ENCODE results near the gene PPP1CA.
A peak's percentile ranks its signal among the peaks of the same experiment; 100 is the strongest.

The PPP1CA gene

GRCh38 chr11:67364783-67365722 lies 36.6 kb downstream of the PPP1CA start:
- DNase-seq: no peak
- TF ChIP-seq POLR2A (IDR thresholded peaks at IDR 0.05; ENCODE audit: low read length) (no peak), GATA1 (IDR thresholded peaks at IDR 0.05; ENCODE audit: low read depth, low read length) (no peak)

DNA sequence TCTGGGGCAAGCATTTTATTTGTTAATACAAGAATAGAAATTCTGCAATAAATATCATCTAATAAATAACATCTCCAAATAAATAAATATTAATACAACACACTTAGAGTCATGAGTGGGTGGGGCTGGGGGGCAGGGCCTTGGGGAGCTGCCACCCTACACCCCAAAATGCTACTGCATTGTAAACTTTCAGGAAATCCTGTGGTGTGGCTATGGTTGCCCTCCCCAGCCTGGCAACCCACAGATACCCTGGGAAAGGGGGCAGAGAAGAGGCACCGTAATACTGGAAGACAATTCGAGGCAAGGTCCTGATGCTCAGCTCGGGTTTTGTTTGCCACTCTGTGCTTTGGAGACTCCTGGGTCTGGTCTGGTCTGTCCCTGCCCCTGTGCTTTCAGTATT lies 37.5 kb downstream of the PPP1CA start:
- no peak for DNase-seq
- TF ChIP-seq POLR2A (IDR thresholded peaks at IDR 0.05; ENCODE audit: low read length) (no peak), GATA1 (IDR thresholded peaks at IDR 0.05; ENCODE audit: low read depth, low read length) (no peak)

DNA sequence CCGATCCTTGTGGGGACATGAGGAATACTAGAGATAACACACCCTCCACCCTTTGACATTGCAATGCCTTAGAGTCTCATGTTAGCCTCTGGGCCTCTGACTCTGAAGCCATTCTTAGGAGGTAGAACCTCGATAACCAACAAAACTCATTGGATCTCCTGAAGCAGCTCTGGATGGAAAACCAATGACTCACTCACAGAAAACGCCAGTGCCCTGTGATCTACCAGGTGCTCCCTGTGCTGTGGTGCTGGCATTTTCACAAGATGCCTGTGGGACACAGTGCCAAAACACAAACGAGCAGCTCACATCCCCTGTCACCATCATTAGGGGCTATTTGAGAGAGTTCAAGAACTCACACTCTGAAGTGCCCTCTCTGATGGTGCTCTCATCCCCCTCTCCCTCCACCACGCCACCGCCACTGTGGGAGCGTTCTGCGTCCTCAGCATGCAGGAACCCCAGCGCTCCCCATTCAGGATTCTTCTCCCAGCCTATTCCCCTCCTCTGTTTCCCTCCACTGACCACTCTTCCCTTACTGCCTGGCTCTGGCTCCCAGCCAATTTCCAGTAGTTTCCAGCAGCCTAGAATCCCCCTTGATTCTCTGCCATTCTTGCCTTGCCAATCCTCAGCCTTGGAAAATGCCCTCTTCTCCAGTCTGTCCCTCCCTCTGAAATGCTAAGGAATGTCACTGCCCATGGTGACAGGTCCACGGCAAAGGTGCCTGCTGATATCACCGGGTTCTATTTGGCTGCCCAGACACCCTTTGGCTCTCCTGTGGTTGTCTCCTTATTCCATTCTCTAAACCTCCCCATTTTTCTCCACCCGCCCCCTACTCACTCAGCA lies 43.6 kb downstream of the PPP1CA start:
- DNase-seq: no peak

GRCh38 chr11:67356864-67357561 lies 44.6 kb downstream of the PPP1CA start:
- TF ChIP-seq GATA1 (IDR thresholded peaks at IDR 0.05; ENCODE audit: low read depth, low read length) (no peak), POLR2A (IDR thresholded peaks at IDR 0.05; ENCODE audit: low read length) (no peak)
- DNase-seq: peak; percentile 75 to 85

More for the DNA sequence above, 43.6 kb downstream of the PPP1CA start:
- TF ChIP-seq GATA1 (IDR thresholded peaks at IDR 0.05; ENCODE audit: low read depth, low read length) (no peak), POLR2A (IDR thresholded peaks at IDR 0.05; ENCODE audit: low read length) (no peak)

GRCh38 chr11:67356387-67356863 lies 45.2 kb downstream of the PPP1CA start:
- TF ChIP-seq GATA1 (IDR thresholded peaks at IDR 0.05; ENCODE audit: low read depth, low read length): no peak
- no peak for DNase-seq

GRCh38 chr11:67355794-67356386 lies 45.8 kb downstream of the PPP1CA start:
- TF ChIP-seq POLR2A (IDR thresholded peaks at IDR 0.05; ENCODE audit: low read length): no peak
- no peak for TF ChIP-seq GATA1 (IDR thresholded peaks at IDR 0.05; ENCODE audit: low read depth, low read length)
- DNase-seq: no peak

- TF ChIP-seq POLR2A (IDR thresholded peaks at IDR 0.05; ENCODE audit: low read length) (no peak), GATA1 (IDR thresholded peaks at IDR 0.05; ENCODE audit: low read depth, low read length) (no peak)
- DNase-seq: no peak
Measured at GRCh38 chr11:67355023-67355793, 46.5 kb downstream of the PPP1CA start.

- peak; percentile 41 to 60 for DNase-seq
- TF ChIP-seq POLR2A (IDR thresholded peaks at IDR 0.05; ENCODE audit: low read length) (no peak), GATA1 (IDR thresholded peaks at IDR 0.05; ENCODE audit: low read depth, low read length) (no peak)
Measured at GRCh38 chr11:67354075-67355022, 47.3 kb downstream of the PPP1CA start.

DNA sequence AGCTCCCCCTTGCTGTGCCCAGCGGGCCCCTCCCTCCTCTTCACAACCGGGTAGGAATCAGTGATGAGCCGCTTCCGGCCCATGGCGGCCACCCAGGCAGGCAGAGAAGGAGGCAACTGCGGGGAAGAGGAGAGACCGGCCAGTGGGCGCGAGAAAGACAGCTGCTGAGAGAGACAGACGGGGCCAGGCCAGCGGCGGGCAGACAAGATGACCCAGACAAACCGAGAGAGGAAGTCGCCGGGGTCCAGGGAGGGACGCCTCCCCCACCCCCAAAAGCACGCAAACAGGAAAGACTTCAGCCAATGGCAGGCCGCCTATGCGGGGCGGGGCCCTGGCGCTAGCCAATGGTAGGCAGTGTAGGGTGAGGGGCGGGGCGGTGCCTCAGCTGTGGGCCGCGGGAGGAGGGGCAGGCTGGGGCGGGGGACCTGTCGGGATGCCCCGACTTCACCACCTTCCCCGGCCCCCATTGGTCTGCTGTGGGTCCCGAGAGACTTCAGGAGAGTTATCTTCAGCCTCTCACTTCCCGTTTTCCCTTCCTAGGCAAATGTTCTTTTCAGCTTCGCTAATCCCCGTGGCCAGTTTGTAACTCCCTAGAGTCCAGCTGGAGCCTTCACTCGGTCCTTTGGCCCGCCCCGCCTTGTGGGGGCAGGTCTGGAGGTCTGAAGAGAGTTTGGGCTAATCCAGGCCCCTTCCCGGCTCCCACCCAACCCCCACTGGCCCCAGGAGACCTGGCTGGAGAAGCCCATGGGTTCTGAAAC lies 48.2 kb downstream of the PPP1CA start, which contains the start of gene POLD4:
POLD4 (minus strand) TSS at position 230 of the 758 bp plus-strand sequence; CDS start at position 83, 147 bp downstream.
- TF ChIP-seq POLR2A (IDR thresholded peaks at IDR 0.05; ENCODE audit: low read length) (peak; percentile 87), GATA1 (IDR thresholded peaks at IDR 0.05; ENCODE audit: low read depth, low read length) (no peak)
- peak; percentile 93 to 96 for DNase-seq

DNA sequence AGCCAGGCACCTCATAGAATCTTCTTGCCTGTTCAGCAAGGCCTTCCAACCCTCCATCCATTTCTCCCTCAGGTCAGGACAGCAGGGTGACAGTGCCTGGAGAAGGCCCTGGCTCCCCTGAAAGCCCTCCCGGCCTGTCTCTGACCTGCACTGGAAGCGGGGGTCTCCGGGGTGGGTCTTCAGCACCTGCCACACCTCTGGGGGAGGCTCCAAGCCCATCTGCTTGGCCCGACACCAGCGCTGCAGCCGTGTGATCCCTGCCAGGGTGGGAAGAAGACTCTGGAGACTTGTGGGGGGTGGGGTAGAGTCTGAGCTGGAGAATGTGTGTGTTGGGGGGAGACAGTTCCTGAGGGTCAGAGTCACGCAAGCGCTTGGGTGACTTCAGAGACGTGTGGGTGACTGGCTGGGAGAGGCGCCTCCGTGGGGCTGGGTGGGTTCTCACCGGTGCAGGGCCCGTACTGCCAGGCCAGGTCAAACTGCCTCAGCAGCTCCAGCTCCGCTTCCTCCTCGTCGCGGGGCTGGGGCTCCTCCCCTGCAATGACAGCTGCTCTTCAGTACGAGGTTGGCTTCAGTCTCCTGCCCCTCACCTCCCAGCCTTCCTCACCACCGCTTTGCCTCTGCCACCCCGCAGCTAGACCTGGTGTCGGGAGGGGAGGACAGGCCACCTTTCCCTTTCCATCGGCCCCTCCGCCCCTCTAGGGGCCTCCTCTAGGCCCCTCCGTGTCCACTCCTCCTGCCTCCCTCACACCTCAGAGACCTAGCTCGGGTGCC lies 48.9 kb downstream of the PPP1CA start:
- no peak for TF ChIP-seq GATA1 (IDR thresholded peaks at IDR 0.05; ENCODE audit: low read depth, low read length)
- no peak for TF ChIP-seq POLR2A (IDR thresholded peaks at IDR 0.05; ENCODE audit: low read length)
- DNase-seq: peak; percentile 61 to 78

All from erythroblast (primary cell).